Mononuclear cell (primary cell): ENCODE data around the gene RXFP1. TPM values are rescaled to one million over a fixed set of nuclear protein-coding genes. Genes with fewer than 3 reads are reported as not detected.
"Not testable (repeated sequence)": the region's sequence is repeated elsewhere in the genome, so short reads cannot be mapped to it uniquely, and the experiment has no call there.

Source experiments
- H3K27me3 ChIP-seq: 2 replicates; pipeline ENCODE4 v1.6.0; 2011; ENCODE audit warnings: low read length, control low read depth; ENCODE audit not compliant: insufficient read depth
- H3K4me1 ChIP-seq: 2 replicates; pipeline ENCODE4 v1.5.1; 2011; ENCODE audit warnings: mild to moderate bottlenecking, low read length, control low read depth; ENCODE audit not compliant: insufficient read depth
- H3K4me3 ChIP-seq: 2 replicates; pipeline ENCODE4 v1.5.1; 2011; ENCODE audit warnings: mild to moderate bottlenecking, low read length, moderate library complexity
- H3K9me3 ChIP-seq: 2 replicates; pipeline ENCODE4 v1.5.1; 2011; ENCODE audit warnings: low read depth, mild to moderate bottlenecking, control low read depth, low read length
- total RNA-seq: library from RNA; depleted of rRNA; stranded (reverse); fragments of >200 nt; gene quantifications from one replicate; pipeline ENCODE4 v1.2.3, GENCODE V29; 2012

The RXFP1 gene
- total RNA-seq, 1 donor: not detected

- no peaks in the 10 kb centered on the region for H3K9me3 ChIP-seq
- H3K27me3 ChIP-seq: no peaks in the 10 kb centered on the region
- no peaks in the 10 kb centered on the region for H3K4me1 ChIP-seq
- no peak overlapping the region for H3K4me3 ChIP-seq
These were observed 100.0 kb downstream of the RXFP1 start for GRCh38 chr4:158621729-158622128.

GRCh38 chr4:158622251-158622650 is 100.6 kb downstream of the RXFP1 start:
- Histone ChIP-seq H3K4me3 (no peak overlapping the region), H3K4me1 (no peaks in the 10 kb centered on the region), H3K27me3 (no peaks in the 10 kb centered on the region), H3K9me3 (no peaks in the 10 kb centered on the region)

DNA sequence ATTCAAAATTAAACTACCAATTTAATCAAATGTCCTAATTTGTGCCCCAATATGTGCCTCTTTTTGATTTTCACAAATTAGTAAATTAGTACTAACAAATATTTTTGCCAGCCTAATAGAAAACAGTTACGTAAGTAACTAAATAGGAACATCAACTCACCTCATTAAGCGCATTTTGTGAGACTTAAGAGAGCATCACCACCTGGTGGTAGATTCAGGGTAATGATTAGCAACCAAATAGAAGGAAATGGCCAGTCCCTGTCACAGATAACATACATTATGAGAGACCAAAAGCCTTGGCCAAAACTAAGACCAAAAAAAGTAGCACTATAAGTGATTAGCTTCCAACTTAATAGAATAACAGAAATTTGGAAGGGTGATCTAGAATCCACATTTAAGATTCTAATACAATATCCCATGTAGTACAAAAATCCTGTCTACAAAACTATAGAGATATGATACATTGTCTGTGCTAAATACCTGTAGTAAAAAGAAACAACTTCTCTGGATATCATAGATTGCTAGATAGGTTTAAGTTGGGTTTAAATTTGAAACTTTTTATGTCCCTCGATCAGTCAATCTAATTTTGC is 103.3 kb downstream of the RXFP1 start:
- Histone ChIP-seq H3K4me1 (no peaks in the 10 kb centered on the region), H3K9me3 (no peaks in the 10 kb centered on the region), H3K4me3 (no peak overlapping the region), H3K27me3 (no peaks in the 10 kb centered on the region)

GRCh38 chr4:158625544-158625943 is 103.9 kb downstream of the RXFP1 start:
- Histone ChIP-seq H3K9me3 (no peaks in the 10 kb centered on the region), H3K27me3 (no peaks in the 10 kb centered on the region), H3K4me1 (no peaks in the 10 kb centered on the region), H3K4me3 (no peak overlapping the region)

GRCh38 chr4:158630893-158631292 is 109.2 kb downstream of the RXFP1 start:
- Histone ChIP-seq H3K4me3 (no peak overlapping the region), H3K27me3 (no peaks in the 10 kb centered on the region), H3K9me3 (no peaks in the 10 kb centered on the region), H3K4me1 (no peaks in the 10 kb centered on the region)

DNA sequence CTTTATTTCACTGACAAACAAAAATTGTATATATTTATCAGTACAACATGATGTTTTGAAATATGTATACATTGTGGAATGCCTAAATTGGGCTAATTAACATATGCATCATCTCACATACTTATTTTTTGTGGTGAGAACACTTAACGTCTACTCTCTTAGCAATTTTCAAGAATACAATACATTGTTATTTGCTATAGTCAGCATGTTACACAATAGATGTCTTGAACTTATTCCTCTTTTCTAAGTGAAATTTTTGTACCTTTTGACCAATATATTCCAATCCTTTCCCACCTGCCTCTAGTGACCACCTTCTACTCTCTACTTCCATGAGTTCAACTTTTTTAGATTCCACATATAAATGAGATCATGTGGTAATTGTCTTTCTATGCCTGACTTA is 114.9 kb downstream of the RXFP1 start:
- Histone ChIP-seq H3K4me3 (no peak overlapping the region), H3K9me3 (no peaks in the 10 kb centered on the region), H3K27me3 (no peaks in the 10 kb centered on the region), H3K4me1 (no peaks in the 10 kb centered on the region)

- Histone ChIP-seq H3K4me3 (no peak overlapping the region), H3K4me1 (no peaks in the 10 kb centered on the region), H3K27me3 (no peaks in the 10 kb centered on the region), H3K9me3 (no peaks in the 10 kb centered on the region)
These were observed 122.7 kb downstream of the RXFP1 start for GRCh38 chr4:158644356-158644755.

- Histone ChIP-seq H3K9me3 (no peaks in the 10 kb centered on the region), H3K27me3 (no peaks in the 10 kb centered on the region), H3K4me1 (no peaks in the 10 kb centered on the region), H3K4me3 (no peak overlapping the region)
These were observed 123.1 kb downstream of the RXFP1 start for GRCh38 chr4:158644760-158645159.

GRCh38 chr4:158649111-158649680 is 127.5 kb downstream of the RXFP1 start:
- Histone ChIP-seq H3K27me3 (no peaks in the 10 kb centered on the region), H3K4me3 (no peak overlapping the region), H3K9me3 (no peaks in the 10 kb centered on the region), H3K4me1 (no peaks in the 10 kb centered on the region)

- H3K4me1 ChIP-seq: no peaks in the 10 kb centered on the region
- H3K27me3 ChIP-seq: no peaks in the 10 kb centered on the region
- no peak overlapping the region for H3K4me3 ChIP-seq
- no peaks in the 10 kb centered on the region for H3K9me3 ChIP-seq
These were observed 131.2 kb downstream of the RXFP1 start for GRCh38 chr4:158652920-158653319.

DNA sequence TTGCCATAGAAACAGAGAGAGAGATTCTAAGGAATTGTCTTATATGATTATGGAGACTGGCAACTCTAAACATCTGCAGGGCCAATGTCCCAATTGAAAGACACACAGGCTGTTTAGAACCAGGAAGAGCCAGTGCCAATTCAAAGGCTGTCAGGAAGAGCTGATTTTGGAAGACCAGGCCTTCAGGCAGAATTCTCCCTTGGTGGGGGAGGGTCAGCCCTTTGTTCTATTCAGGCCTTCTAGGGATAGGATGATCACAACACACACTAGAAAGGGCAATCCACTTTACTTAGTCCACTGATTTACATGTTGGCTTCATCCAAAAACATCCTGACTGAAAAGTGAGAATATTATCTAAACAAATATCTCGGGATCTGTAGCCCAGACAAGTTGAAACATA is 134.8 kb downstream of the RXFP1 start:
- H3K9me3 ChIP-seq: no peaks in the 10 kb centered on the region
- no peaks in the 10 kb centered on the region for H3K27me3 ChIP-seq
- no peak overlapping the region for H3K4me3 ChIP-seq
- H3K4me1 ChIP-seq: no peaks in the 10 kb centered on the region

- Histone ChIP-seq H3K4me3 (no peak overlapping the region), H3K4me1 (no peaks in the 10 kb centered on the region)
These were observed 135.6 kb downstream of the RXFP1 start for GRCh38 chr4:158657291-158657690.

GRCh38 chr4:158663255-158663654 is 141.6 kb downstream of the RXFP1 start:
- H3K9me3 ChIP-seq, H3K4me3 ChIP-seq, H3K27me3 ChIP-seq: not testable (repeated sequence)
- peaks cover 19% of the 10 kb centered on the region for H3K4me1 ChIP-seq

More at GRCh38 chr4:158657291-158657690, 135.6 kb downstream of the RXFP1 start:
- Histone ChIP-seq H3K27me3 (no peaks in the 10 kb centered on the region), H3K9me3 (no peaks in the 10 kb centered on the region)

GRCh38 chr4:158663707-158664625 is 142.3 kb downstream of the RXFP1 start:
- H3K9me3 ChIP-seq, H3K27me3 ChIP-seq, H3K4me3 ChIP-seq: not testable (repeated sequence)
- peaks cover 19% of the 10 kb centered on the region for H3K4me1 ChIP-seq

- peaks cover 19% of the 10 kb centered on the region for H3K4me1 ChIP-seq
- no peaks in the 10 kb centered on the region for H3K9me3 ChIP-seq
- no peak overlapping the region for H3K4me3 ChIP-seq
- no peaks in the 10 kb centered on the region for H3K27me3 ChIP-seq
These were observed 143.1 kb downstream of the RXFP1 start for GRCh38 chr4:158664806-158665205.
